GM19023 (cell line): ENCODE measurements around the gene SLC39A13.

Source experiments
- ATAC-seq: cut with Tn5 transposase; IDR thresholded peaks from one replicate; pipeline ENCODE4 v1.9.1; 2021; ENCODE audit warnings: mild to moderate bottlenecking, moderate library complexity; ENCODE audit not compliant: unreplicated experiment

SLC39A13 gene

DNA sequence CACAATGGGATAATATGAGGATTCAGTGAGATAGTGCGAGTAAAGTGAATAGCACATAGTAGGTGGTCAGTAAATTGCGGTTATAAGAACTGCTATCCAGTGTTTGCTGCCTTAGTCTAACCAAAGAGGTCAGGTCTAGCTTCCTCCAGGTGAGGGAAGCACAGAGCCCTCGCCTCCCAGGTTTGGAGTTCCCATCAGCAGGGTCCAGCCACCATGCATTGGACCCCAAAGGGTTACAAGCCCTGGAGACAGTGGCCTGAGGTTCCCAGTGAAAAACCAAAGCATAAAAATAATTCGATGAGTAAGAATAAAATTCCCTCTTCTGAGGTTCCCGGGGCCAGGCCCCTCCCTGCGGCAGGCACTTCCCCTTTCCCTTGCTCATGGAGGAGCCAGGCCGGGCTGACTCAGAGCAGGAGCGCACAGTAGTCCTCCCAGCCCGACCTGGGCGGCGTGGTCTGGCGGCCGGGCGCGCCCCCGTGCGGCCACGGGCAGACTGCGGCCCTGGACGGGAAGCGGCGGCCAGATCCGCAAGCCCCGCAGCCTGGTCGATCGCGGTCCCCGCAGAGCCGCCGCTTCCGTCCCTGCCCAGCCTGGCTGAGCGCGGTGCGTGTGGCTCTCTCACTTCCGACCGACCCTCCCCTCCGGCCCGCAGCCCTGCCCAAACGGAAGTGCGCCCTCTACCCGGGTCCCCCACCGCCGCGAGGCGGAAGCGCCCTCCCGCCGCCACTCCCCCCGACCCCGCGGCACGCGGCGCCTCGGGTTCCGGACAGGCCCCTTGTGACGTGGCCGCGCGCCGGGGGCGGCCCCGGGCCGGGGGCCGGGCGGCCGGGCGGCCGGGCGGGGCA, at the start of gene SLC39A13:
SLC39A13 (plus strand) TSS at position 845 of the 845 bp plus-strand sequence. CDS start 1,505 bp downstream, outside the sequence.
- peak; percentile 83 for ATAC-seq

DNA sequence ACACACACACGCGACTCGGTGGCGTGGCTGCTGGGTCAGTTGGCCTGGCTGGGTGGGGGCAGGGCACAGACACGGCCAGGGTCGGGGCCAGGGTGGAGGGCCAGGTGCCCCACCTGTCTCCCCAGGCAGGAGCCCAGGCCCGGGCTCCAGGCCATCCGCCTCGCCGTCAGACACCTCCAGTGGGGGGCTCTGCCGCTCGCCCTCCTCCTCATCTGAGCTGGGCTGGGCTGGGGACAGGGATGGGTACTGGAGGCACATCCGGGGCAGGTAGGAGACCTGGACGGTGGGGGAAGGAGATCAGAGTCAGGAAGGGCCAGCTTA, 49.7 kb upstream of the SLC39A13 start:
- ATAC-seq = no peak

DNA sequence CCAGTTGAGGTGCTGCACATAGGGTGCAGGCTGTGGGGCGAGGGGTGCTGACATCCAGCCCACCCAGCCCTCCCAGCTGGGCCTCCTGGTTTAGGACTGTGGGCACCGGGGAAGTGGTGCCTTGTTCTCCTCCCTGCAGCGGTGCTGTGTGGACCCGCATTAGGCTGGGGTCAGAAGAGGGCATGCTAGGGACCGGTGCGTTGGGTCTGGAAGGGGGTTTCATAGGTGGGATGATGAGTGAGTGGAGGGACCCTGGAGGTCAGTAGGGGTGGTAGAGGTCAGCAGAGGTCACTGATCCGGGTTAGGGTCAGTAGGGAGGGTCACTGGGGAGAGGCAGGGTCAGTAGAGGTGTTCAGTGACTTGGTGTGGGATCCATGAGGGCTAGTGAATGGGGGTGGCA, 49.2 kb upstream of the SLC39A13 start:
- ATAC-seq = no peak

- no peak for ATAC-seq
Measured at GRCh38 chr11:47359586-47359985, 48.8 kb upstream of the SLC39A13 start.

DNA sequence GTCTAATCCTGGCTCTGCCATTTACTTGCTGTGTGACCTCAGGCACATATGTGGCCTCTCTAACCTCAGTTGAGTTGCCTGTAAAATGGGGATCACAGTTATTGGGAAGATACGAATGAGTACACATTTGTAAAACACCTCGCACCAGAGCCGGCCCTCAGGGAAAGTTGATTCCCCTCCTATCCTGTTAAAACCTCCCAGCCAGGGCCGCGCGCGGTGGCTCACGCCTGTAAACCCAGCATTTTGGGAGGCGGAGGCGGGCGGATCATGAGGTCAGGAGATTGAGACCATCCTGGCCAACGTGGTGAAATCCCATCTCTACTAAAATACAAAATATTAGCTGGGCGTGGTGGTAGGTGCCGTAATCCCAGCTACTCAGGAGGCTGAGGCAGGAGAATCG, 48.0 kb upstream of the SLC39A13 start:
- no peak for ATAC-seq

- no peak for ATAC-seq
Measured at GRCh38 chr11:47361419-47361818, 47.0 kb upstream of the SLC39A13 start.

DNA sequence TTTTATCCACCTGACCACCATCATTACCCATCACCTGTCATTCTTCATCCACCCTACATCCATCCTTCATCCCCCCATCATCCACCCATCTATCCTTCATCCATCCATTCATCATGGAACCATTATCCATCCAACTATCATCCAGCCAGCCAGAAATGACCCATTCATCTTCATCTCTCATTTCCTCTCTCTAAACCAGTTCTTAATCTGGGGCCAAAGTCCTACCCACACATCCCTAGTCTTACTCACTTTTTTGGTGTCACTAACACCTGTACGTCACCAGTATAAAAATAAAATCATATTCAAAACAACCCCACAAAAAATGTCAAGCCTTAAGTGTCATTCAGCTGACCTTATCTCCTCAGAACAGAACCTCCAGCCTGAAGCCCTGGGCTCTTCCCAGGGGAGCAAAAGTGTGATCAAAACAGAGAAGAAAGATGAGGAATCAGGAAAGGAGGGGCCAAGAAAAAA, 42.3 kb upstream of the SLC39A13 start:
- ATAC-seq = no peak

GRCh38 chr11:47369676-47370075, 38.7 kb upstream of the SLC39A13 start:
- ATAC-seq = no peak

DNA sequence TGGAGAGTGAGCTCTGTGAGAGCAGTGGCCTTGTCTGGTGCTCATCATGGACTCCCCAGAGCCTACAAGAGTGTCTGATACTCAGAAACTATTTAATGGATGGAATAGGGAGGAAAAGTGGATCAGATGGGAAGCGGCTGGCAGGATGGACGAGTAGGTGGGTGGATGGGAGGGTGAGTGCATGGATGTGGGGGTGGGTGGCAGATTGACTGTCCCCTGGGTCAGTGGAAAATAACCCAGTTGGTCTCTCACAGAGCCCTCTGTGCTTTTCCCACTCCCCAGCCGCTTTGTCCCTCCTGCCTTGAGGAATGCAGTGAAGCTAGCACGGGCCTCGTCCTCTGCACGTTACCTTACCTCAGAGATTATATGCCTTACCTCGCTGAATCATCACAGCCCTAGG, 36.0 kb upstream of the SLC39A13 start:
- ATAC-seq = no peak

GRCh38 chr11:47373876-47374719, 34.3 kb upstream of the SLC39A13 start:
- no peak for ATAC-seq

- no peak for ATAC-seq
Measured at GRCh38 chr11:47374720-47375019, 33.7 kb upstream of the SLC39A13 start.

- no peak for ATAC-seq
Measured at GRCh38 chr11:47375020-47375419, 33.4 kb upstream of the SLC39A13 start.

DNA sequence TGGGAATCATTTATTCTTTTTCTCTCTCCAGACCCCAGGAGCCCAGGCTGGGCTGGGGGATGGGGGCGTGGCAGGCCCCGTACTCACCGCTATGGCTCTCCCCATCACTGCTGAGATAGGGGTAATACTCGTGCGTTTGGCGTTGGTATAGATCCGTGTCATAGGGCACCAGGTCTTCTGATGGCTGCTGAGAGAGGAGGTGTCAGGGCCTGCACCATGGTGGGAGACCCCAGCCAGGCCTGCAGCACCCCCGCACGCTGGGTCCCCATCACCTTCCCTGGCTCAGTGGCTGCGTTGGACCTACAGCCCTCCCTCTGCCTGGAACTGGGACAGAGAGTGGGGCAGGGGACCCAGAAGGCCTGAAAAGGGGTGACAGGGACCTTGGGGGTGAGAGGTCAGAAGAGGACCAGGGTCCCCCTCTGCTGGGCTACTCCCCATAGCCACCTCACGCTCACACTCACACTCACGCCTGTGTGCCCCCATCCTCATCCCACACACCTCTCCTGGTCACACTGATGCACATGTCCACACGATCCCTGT, 32.8 kb upstream of the SLC39A13 start:
- ATAC-seq = no peak

GRCh38 chr11:47376107-47376524, 32.3 kb upstream of the SLC39A13 start:
- no peak for ATAC-seq

GRCh38 chr11:47376525-47377371, 31.6 kb upstream of the SLC39A13 start:
- peak; percentile 43 for ATAC-seq

DNA sequence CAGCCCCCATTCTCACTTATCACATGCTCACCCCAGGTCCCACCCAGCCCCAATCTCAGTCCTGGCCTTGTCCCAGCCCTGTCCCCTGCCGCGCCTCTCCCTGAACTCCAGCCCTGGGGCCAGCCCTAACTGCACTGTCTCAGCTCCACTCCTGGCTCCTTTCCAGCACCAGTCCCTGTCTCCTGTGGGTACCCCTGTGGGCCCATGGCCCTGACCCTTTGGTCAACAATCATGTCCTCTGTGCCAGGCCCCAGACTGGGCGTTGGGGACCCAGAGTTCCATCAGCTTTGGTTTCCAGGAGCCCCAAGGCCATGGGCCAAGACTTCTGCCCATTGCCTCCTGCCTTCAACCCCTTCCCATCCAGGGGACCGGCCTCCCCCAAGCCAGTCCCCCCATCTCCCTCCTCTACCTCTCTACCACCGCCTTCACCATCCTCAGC, 30.8 kb upstream of the SLC39A13 start:
- ATAC-seq = peak; percentile 32

DNA sequence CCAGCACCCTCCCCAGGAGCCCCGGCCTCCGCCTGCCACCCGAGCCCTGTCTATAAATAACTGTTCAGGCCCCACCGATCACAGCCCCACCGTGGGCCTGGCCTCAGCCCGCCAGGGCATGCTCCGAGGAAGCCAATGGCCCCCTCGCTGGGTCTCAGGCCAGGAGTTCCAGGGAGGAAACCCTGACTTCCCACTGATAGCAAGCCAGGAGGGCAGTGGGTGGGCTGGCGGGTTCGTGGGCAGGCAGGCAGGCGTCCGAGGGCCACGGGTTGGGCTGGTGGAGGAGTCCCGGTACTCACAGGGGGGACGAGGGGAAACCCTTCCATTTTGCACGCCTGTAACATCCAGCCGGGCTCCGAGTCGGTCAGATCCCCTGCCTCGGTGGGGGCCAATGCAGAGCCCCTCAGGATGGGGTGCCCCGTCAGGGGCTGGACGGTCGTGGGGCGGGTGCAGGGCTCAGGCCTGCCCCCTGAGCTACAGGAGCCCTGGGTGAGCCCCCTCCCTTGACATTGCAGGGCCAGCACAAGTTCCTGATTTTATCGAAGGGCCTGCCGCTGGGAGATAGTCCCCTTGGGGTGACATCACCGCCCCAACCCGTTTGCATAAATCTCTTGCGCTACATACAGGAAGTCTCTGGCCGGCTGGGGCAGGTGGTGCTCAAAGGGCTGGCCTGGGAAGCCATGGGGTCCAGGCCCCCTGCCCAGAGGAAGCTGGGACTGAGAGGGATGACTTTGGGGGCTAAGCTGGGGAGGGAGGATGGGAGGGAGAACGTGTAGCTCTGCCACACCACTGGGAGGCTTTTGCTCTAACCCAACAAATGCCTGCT, 30.2 kb upstream of the SLC39A13 start, which contains the start of gene SPI1:
SPI1 (minus strand) TSS at position 538 of the 826 bp plus-strand sequence; CDS start at position 344, 194 bp downstream.
- peak; percentile 75 for ATAC-seq

- no peak for ATAC-seq
Measured at GRCh38 chr11:47378836-47379170, 29.6 kb upstream of the SLC39A13 start.

DNA sequence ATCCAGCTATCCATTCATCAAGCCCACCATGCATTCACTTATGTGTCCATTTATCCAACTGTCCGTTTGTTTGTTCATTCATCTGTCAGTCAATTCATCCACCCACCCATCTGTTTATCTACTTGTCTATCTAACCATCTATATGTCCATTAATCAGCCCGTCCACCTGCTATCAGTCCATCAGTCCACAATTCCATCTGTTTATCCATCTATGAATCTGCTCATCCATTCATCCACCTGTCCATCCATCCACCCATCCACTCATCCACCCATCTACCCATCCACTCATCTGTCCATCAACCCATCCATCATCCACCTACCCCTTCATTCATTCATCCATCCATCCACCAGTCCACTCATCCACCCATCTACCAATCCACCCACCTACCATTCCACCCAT, 29.1 kb upstream of the SLC39A13 start:
- no peak for ATAC-seq

DNA sequence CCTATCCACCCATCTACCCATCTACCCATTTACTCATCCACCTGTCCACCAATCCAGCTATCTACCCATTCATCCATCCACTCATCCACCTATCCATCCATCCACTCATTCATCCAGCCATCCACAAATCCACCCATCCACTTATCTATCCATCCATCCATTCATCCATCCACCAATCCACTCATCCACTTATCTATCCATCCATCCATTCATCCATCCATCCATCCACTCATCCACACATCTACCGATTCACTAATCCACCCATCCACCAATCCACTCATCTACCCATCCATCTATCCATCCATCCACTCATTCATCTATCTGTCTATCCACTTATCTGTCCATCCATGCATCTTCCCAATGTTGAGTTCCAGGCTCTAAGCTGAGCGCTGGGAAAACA, 28.3 kb upstream of the SLC39A13 start:
- no peak for ATAC-seq
